HG03025 (cell line): ENCODE data around the gene LSR.

Experiments
- ATAC-seq: cut with Tn5 transposase; IDR thresholded peaks from one replicate; pipeline ENCODE4 v1.9.1; 2021; ENCODE audit warnings: mild to moderate bottlenecking, moderate library complexity; ENCODE audit not compliant: unreplicated experiment, low FRiP score

LSR gene

DNA sequence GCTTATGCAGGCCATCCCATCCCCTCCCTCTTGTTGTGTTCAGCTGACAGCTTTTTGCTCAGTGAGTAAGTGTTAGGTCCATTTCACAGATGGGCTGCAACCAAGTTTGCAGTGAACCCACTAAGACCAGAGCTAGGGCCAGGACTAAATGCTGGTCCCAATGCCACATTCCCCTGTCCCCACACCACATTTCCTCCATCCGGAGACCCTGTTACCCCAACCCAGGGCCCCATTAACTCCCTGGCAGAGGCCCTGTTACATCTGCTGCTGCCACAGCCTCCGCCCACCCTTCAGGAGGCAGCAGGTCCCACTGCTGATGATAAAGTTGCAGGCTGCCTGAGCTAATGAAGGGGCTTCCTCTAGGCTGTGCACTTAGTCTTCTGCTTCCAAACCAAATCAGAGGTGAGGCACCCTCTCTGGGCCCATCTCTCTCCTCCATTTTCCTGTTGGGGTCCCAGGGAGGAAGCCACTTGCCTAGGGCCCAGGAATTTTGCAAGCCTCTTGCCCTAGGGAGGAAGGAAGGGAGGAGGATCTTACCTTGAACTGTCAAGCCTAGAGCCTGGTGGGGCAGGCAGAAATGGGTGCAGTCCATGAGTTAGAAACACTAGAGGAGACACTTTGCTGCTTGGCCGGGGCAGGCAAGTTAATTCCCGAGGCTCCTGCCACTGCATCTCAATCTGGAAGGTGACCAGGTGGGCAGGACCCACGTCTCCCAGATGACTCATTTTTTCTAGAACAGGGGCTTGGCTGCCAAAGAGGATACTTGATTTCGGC, 16.5 kb downstream of the LSR start:
- no peak for ATAC-seq

DNA sequence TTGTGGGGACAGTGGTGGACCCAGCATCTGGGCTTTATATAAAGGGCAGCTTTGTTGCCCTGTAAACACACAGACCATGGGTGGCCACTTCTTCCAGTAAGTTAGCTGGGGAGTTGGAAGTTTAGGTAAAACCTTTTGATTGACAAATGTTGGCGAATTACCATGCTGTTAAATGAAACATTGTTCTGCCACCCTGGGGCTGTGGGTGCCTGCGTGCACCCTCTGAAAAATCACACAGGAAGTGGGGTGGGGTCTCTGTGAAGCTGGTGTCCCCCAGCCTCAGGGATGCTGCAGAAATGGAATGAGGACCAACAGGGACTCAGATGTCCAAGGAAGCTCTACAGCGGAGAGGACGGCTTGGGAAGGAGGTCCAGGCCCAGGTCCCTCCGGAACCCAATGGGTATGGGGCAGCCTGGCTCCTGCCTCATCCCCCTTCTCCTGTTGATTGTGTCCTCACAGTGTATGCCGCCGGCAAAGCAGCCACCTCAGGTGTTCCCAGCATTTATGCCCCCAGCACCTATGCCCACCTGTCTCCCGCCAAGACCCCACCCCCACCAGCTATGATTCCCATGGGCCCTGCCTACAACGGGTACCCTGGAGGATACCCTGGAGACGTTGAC, 17.2 kb downstream of the LSR start:
- ATAC-seq = no peak

DNA sequence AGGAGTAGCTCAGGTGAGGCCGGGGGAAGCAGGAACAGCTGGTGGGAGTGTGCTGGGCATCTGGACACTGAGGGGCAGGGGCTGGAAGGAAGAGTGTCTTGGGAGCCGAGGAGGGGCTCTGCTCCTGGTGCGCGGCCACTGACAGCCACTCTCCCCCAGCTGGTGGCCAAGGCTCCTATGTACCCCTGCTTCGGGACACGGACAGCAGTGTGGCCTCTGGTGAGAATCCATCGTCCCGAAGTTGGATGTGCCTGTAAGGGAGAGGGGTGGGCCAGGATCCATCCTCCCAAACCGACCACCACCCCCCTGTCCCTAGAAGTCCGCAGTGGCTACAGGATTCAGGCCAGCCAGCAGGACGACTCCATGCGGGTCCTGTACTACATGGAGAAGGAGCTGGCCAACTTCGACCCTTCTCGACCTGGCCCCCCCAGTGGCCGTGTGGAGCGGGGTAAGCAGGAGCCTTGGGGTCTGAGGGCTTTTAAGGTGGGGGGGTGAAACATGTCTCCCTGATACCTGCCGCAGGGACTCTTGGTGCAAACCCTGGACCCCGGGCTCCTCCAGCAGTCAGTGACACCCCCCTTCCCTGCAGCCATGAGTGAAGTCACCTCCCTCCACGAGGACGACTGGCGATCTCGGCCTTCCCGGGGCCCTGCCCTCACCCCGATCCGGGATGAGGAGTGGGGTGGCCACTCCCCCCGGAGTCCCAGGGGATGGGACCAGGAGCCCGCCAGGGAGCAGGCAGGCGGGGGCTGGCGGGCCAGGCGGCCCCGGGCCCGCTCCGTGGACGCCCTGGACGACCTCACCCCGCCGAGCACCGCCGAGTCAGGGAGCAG, 17.9 kb downstream of the LSR start:
- ATAC-seq = no peak

DNA sequence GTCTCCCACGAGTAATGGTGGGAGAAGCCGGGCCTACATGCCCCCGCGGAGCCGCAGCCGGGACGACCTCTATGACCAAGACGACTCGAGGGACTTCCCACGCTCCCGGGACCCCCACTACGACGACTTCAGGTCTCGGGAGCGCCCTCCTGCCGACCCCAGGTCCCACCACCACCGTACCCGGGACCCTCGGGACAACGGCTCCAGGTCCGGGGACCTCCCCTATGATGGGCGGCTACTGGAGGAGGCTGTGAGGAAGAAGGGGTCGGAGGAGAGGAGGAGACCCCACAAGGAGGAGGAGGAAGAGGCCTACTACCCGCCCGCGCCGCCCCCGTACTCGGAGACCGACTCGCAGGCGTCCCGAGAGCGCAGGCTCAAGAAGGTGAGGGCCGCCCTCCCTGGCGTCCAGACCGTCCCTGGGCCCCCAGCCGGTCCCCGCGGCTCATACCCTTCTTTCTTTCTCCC, 18.6 kb downstream of the LSR start:
- no peak for ATAC-seq

DNA sequence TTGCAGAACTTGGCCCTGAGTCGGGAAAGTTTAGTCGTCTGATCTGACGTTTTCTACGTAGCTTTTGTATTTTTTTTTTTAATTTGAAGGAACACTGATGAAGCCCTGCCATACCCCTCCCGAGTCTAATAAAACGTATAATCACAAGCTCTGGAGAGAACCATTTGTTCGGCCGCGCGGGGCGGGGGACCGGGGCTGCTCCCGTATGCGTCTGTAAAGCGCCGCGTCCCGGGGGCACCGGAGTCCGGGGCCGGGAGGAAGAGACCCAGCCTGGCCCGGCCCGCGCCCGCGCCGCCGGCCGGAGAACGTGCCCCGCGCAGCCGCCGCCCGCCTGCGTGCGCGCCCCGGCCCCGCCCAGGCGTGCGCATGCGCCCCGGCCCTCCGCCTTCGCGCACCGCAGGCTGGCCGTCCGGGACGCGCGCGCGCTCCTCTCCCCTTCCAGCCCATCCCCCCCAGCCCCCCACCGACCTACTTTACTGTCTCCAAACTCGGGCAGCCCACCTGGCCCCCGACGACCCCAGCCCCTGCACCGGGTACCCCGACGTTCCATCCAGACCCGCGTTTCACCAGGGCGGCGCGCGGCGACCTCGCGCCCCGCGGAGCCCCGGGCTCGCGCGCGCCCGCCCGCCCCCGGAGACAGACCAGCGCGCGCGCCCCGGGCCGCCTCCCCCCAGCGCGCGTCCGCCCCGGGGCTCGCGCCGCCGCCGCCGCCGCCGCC, 19.2 kb downstream of the LSR start:
- ATAC-seq = peak; percentile 39

DNA sequence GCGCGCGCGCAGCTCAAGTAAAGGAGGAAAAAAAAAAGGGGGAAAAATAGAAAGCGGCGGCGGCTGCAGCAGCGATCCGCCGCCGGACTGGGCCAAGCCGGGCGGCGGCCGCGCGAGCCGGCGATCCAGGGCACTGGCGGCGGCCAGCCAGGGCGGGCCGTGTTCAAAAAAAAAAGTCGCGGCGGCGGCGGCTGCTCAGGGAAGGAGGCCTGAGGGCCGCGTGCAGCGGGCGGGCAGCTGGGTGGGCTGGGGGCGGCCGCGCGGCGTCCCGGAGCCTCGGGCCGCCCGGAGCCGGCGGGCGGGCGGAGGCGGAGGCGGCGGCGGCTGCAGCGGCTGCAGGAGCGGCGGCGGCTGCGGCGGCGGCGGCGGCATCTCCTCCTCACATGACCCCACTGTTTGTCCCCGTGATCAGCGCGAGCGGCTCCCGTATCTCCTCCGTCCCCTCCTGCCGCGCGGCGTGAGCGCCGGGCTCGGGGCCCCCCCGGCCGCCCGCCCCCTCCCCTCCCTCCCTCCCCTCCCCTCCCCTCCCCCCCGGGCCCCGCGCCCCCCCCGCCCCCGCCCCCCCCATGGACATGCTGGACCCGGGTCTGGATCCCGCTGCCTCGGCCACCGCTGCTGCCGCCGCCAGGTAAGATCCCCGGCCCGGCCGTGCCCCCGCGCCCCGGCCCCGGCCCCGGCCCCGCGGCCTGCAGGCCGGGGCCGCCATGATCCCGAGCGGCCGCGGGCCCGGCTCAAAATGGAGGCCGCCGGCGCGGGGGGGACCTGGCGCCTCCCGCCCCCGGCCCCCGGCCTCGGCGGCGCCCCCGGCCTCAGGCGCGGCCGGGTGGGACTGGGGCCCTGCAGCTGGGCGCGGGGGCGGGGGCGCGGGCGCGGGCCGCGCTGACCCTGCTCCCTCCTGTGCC, 20.0 kb downstream of the LSR start, which contains the start of gene USF2:
USF2 (plus strand) TSS at position 427 of the 902 bp plus-strand sequence; CDS start at position 567, 140 bp downstream.
- ATAC-seq = peak; percentile 6

DNA sequence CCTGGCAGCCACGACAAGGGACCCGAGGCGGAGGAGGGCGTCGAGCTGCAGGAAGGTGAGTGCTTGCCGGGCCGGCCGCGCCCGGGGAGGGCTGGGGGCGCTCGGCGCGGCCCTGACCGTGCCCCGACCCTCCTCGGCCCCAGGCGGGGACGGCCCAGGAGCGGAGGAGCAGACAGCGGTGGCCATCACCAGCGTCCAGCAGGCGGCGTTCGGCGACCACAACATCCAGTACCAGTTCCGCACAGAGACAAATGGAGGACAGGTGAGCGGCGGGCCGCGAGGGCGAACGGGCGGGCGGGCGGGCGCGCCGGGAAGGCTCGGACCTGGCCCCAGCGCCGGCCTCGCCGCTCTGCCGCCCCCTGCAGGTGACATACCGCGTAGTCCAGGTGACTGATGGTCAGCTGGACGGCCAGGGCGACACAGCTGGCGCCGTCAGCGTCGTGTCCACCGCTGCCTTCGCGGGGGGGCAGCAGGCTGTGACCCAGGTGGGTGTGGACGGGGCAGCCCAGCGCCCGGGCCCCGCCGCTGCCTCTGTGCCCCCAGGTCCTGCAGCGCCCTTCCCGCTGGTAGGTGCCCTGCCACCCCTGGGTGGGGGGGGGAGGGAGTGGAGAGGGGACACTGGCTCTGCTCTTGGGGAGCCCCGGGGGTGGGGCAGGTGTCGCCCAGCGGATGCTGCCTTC, 20.8 kb downstream of the LSR start:
- ATAC-seq = peak; percentile 37

DNA sequence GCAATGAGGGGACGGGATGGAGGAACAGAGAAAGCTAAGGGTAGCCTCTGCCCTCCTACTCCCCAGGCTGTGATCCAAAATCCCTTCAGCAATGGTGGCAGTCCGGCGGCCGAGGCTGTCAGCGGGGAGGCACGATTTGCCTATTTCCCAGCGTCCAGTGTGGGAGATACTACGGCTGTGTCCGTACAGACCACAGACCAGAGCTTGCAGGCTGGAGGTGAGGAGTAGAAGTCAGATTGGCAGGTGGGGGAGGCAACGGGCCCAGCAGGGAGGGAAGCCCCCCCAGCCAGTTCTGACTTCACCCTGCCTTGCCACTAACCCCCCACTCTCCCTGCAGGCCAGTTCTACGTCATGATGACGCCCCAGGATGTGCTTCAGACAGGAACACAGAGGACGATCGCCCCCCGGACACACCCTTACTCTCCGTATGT, 21.6 kb downstream of the LSR start:
- no peak for ATAC-seq

DNA sequence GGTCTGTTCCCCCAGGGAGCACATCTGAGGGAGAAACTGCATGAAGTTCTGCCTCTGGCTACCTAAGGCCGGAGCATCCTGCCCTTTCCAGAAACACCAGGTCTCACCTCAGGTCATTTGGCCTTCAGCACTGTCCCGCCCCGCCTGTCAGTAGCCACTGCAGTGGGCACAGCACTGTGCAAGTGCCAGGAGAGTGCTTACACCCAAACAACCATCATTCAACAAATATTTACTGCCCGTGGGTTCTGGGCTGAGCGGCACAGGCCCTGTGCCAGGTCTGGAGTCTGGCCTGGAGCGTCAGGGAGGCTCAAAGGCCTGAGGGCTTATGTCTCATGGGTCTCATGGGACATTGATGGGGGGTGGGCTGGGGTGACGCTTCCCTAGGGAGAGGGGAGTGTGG, 22.7 kb downstream of the LSR start:
- ATAC-seq = no peak

DNA sequence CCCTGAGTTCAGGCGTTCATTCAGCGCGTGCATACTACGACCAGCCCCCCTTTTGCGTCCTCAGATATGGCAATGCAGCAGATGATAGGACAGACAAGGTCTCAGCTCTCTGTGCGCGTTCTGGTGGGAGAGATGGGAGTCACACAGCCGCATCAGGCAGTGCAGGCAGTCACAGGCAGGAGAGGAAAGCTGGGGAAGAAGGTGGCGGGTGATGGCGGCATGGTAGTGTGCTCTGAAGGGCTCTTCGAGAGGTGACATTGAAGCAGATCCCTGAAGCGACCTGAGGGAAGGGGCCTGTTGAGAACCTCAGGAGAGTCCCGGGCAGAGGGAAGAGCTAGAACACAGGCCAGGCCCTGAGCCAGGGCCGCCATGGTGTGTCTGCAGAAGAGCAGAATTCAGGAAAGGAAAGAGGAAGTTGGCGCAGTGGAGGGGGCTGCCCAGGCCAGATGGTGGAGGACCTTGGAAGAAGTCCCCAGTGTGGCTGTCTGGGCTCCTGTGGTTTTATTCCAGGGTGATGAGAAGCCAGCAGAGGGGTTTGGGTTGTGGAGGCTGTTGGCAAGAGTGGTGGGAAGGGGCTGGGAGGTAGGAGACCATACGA, 23.4 kb downstream of the LSR start:
- no peak for ATAC-seq

DNA sequence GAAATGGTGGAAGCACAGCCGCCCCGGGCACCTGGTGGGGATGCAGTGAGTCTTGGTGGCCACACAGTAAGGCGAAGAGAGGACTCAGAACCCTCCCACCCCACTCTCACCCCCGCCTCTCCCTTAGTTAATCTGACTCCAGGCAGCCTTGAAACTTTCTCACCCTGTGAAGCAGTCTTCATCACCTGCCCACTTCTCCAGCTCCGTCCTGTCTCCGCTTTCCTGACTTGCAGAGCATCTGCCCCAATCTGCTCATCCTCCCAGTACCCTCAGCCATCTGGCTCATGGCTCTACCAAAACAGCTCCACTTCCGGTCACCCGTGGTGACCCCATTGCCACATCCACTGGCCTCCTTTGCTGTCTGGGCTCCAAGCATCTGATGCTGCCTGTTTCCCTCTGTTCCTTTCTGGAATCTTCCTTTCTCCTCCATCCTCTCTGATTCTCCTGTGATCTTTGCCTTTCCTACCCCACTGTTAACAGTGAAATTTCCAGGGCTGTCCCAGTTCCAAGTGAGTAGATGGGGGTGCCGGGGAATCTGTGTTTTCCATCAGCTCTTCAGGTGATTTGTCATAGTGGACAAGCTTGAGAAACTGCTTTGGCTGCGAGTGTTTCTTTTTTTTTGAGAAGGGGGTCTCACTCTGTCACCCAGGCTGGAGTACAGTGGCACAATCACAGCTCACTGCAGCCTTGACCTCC, 24.3 kb downstream of the LSR start:
- ATAC-seq = no peak

DNA sequence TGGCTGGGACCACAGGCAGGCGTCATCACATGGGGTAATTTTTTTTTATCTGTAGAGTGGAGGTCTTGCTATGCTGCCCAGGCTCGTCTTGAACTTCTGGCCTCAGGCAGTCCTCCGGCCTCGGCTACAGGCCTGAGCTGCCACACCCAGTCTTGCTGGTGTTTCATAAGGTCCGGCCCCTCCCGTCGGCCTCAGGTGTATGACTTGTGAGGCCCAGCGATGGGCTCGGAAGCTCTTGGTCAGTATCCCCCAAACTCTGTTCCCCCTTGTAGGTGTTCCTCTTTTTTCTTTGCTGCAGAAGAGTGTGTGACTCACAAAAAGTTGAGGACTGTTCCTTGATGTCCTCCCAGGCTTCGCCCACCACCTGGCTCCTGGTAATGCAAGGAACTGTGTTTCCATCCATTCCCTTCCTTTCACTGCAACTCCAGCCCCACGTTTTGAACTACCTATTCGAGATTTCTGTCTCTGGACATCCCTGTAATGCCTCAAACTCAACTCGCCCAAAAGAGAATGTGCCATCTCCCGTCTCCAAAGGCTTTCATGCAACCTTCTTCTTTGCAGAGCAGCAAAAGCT, 25.0 kb downstream of the LSR start:
- ATAC-seq = no peak

DNA sequence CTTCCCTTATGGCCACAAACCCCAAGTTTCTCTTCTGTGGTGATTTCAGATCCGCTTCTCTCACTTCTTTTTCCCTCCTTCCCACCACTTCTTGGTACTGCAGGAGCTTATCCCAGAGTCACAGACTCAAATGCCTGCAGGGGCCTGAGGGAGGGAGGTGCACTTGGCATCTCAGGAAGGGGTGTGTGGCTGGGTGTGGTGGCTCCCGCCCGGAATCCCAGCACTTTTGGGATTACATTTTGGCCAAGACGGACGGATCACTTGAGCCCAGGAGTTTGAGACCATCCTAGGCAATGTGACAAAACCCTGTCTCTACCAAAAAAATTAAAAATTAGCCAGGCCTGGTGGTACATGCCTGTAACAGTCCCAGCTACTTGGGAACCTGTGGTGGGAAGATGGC, 25.5 kb downstream of the LSR start:
- ATAC-seq = no peak

DNA sequence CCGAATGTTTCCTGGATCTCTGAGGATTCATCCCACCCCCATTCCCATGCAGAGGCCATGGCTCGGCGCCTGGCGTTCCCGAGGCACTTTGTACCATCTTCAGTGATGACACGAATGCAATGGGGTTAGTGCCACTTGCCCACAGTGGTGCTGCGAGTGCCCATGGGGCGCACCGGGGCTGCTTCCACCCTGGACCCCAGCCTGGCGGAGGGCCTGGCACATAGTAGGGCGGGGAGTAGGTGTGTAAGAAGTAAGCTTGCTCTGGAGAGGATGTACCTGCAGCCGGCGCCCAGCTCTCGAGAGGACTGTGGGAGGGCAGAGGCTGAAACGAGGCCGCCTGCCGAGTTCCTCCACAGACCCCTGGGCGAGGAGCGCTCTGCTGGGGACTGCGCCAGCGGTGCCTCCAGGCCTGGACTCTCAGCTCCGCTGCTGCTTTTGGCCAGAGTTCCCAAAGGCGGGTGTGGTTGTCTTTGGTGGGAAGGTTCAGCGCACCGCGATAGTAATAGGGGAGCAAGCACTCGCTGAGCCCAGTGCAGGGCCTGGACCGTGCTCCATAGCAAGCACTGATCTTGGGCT, 28.0 kb downstream of the LSR start:
- no peak for ATAC-seq

DNA sequence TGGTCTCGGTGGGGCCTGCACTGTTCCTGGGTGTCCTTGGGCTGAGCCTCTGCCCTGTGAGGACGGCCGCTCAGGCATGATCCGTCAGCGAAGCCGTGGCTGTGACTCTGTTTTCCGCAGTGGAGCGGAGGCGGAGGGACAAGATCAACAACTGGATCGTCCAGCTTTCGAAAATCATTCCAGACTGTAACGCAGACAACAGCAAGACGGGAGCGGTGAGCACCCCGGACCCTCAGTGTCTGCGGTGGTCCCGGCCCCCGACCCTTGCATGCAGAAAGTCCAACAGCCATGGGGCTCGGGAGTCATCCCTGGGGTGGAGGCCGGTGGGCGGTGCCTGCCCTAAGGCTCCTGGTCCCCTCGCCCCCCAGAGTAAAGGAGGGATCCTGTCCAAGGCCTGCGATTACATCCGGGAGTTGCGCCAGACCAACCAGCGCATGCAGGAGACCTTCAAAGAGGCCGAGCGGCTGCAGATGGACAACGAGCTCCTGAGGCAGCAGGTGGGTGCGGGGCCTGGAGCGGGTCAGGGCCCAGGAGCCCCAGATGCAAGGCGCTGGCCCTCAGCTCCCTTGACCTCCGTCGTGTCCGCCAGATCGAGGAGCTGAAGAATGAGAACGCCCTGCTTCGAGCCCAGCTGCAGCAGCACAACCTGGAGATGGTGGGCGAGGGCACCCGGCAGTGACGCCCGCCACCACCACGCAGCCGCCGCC, 29.9 kb downstream of the LSR start:
- no peak for ATAC-seq

DNA sequence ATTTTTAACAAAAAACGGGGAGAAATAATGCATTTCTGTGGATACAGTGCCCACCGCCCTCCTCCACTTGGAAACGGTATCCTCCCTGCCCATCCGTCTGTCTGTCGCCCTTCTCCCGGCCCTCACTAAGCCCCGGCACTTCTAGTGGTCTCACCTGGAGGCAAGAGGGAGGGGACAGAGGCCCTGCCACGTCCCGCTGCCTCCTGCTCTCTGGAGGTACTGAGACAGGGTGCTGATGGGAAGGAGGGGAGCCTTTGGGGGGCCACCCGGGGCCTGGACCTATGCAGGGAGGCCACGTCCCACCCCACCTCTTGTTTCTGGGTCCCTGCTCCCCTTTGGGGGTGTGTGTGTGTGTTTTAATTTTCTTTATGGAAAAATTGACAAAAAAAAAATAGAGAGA, 30.6 kb downstream of the LSR start:
- ATAC-seq = no peak
